GM12878 (cell line): ENCODE data around the gene VANGL1. TPM values are rescaled to one million over a fixed set of nuclear protein-coding genes. Genes with fewer than 3 reads are reported as not detected.
A peak's percentile ranks its signal among the peaks of the same experiment; 100 is the strongest.

Experiments
- ATAC-seq: fragments of 200-7000 bp; cut with Tn5 transposase; 3 replicates; pipeline ENCODE4 v1.9.1; 2020; ENCODE audit warnings: mild to moderate bottlenecking, moderate library complexity
- BruUV-seq: library from RNA; stranded (reverse); fragments of 400-500 nt; replicated peaks from 2 replicates; lab custom pipeline; 2021; lab: Mats Ljungman, UMichigan
- CTCF ChIA-PET: fragments of 300-600 bp; sonication (Branson Sonifier 250); formaldehyde crosslinking; extraction: SDS; loops from one replicate; lab custom pipeline; 2021; ENCODE audit warnings: inconsistent platforms; lab: Yijun Ruan, JAX
- POLR2A ChIA-PET: fragments of 350-600 bp; formaldehyde crosslinking; extraction: SDS; loops from one replicate; lab custom pipeline; 2021; ENCODE audit warnings: inconsistent platforms; lab: Charles Lee
- RAD21 ChIA-PET: fragments of 300-600 bp; sonication (Branson Sonifier 250); formaldehyde crosslinking; loops from one replicate; lab custom pipeline; 2023; ENCODE audit warnings: antibody characterized with exemption; ENCODE audit not compliant: unreplicated experiment; lab: Charles Lee
- SMC1A ChIA-PET: fragments of 300-600 bp; sonication (Branson Sonifier 250); formaldehyde crosslinking; loops from one replicate; lab custom pipeline; 2023; ENCODE audit not compliant: unreplicated experiment, uncharacterized antibody; lab: Charles Lee
- DNase-seq: peaks from one replicate; pipeline ENCODE4 v3.0.0-alpha.2; 2011; ENCODE audit warnings: low read depth, low spot score
- FAIRE-seq: peaks from 3 replicates; lab custom pipeline; 2011; peaks lifted over from hg19 to GRCh38; lab: Jason Lieb, UNC
- H2AFZ ChIP-seq: 2 replicates; pipeline ENCODE4 v1.6.0; 2011; ENCODE audit warnings: low read depth, low read length, control low read depth; ENCODE audit not compliant: control insufficient read depth
- H3K27ac ChIP-seq: 2 replicates; pipeline ENCODE4 v1.5.1; 2011; ENCODE audit warnings: control low read depth; ENCODE audit not compliant: control insufficient read depth, insufficient read depth
- H3K27me3 ChIP-seq, 2 experiments: replicated peaks in 1 of 2; 2 replicates each; pipeline versions ENCODE4 v1.6.0 to v1.6.1; 2011; ENCODE audit warnings: low read length in 1 of 2; ENCODE audit not compliant: control insufficient read depth in 2 of 2, insufficient read depth in 2 of 2
- H3K36me3 ChIP-seq, 2 experiments: 2 replicates each; pipeline ENCODE4 v1.5.1; 2011; ENCODE audit warnings: low read length in 1 of 2; ENCODE audit not compliant: control insufficient read depth in 2 of 2, insufficient read depth in 2 of 2
- H3K4me1 ChIP-seq: 2 replicates; pipeline ENCODE4 v1.6.1; 2011; ENCODE audit warnings: mild to moderate bottlenecking, low read length, moderate library complexity, mixed read lengths; ENCODE audit not compliant: control insufficient read depth, insufficient read depth
- H3K4me2 ChIP-seq: 2 replicates; pipeline ENCODE4 v1.6.0; 2011; ENCODE audit warnings: control low read depth; ENCODE audit not compliant: control insufficient read depth, insufficient read depth
- H3K4me3 ChIP-seq: fragments of 200-600 bp; sonication (generic); 2 replicates; pipeline ENCODE4 v1.5.1; 2016
- H3K79me2 ChIP-seq: 2 replicates; pipeline ENCODE4 v1.6.0; 2011; ENCODE audit warnings: low read length; ENCODE audit not compliant: control insufficient read depth, insufficient read depth
- H3K9ac ChIP-seq: 2 replicates; pipeline ENCODE4 v1.8.0; 2011; ENCODE audit warnings: low read length, control low read depth, mixed read lengths; ENCODE audit not compliant: control insufficient read depth, insufficient read depth
- H3K9me3 ChIP-seq: replicated peaks from 3 replicates; pipeline ENCODE4 v1.5.1; 2011; ENCODE audit warnings: mild to moderate bottlenecking, low read length; ENCODE audit not compliant: control insufficient read depth, insufficient read depth
- H4K20me1 ChIP-seq: 2 replicates; pipeline ENCODE4 v1.6.0; 2011; ENCODE audit not compliant: control insufficient read depth, insufficient read depth
- ATF2 ChIP-seq: IDR thresholded peaks from 2 replicates; pipeline ENCODE4 v1.6.1; 2012; ENCODE audit warnings: low read length, inconsistent platforms
- DPF2 ChIP-seq: fragments of 450-650 bp; IDR thresholded peaks from 2 replicates; pipeline ENCODE4 v1.6.1; 2017; ENCODE audit warnings: mild to moderate bottlenecking
- EED ChIP-seq: sonication (generic); IDR thresholded peaks from 2 replicates; pipeline ENCODE4 v1.6.1; 2016; ENCODE audit warnings: antibody characterized with exemption, low read depth
- IKZF1 ChIP-seq: fragments of 450-650 bp; conservative IDR thresholded peaks from 2 replicates; pipeline ENCODE4 v1.6.1; 2017; ENCODE audit warnings: antibody characterized with exemption, mild to moderate bottlenecking
- JUNB ChIP-seq: IDR thresholded peaks from 2 replicates; pipeline ENCODE4 v1.6.1; 2016; ENCODE audit warnings: antibody characterized with exemption, mild to moderate bottlenecking
- KDM1A ChIP-seq: fragments of 200-600 bp; sonication (generic); IDR thresholded peaks from 2 replicates; pipeline ENCODE4 v1.6.1; 2016; ENCODE audit warnings: borderline replicate concordance
- MEF2A ChIP-seq: IDR thresholded peaks from 2 replicates; pipeline ENCODE4 v1.6.1; 2011; ENCODE audit warnings: low read depth, mild to moderate bottlenecking, low read length, moderate library complexity; ENCODE audit not compliant: insufficient read depth
- MYB ChIP-seq: fragments of 150-350 bp; IDR thresholded peaks from 2 replicates; pipeline ENCODE4 v1.6.1; 2014; ENCODE audit warnings: mild to moderate bottlenecking, low read depth, low read length, borderline replicate concordance
- MYC ChIP-seq: IDR thresholded peaks from 2 replicates; pipeline ENCODE4 v1.6.1; 2011; ENCODE audit warnings: mild to moderate bottlenecking, low read length, moderate library complexity, inconsistent platforms; ENCODE audit not compliant: insufficient read depth, insufficient replicate concordance, insufficient read length, severe bottlenecking
- NFXL1 ChIP-seq: fragments of 450-650 bp; IDR thresholded peaks from 2 replicates; pipeline ENCODE4 v1.6.1; 2017; ENCODE audit warnings: antibody characterized with exemption, mild to moderate bottlenecking, borderline replicate concordance
- SMC3 ChIP-seq: IDR thresholded peaks from 2 replicates; pipeline ENCODE4 v1.6.1; 2011; ENCODE audit warnings: low read length, improper control_type of control experiment, borderline replicate concordance
- TAF1 ChIP-seq: IDR thresholded peaks from 2 replicates; pipeline ENCODE4 v1.6.1; 2011; ENCODE audit warnings: mild to moderate bottlenecking, low read depth, low read length, borderline replicate concordance
- ZNF592 ChIP-seq: fragments of 450-650 bp; IDR thresholded peaks from 2 replicates; pipeline ENCODE4 v1.6.1; 2017; ENCODE audit warnings: mild to moderate bottlenecking, moderate library complexity
- ZNF687 ChIP-seq: fragments of 450-650 bp; IDR thresholded peaks from 2 replicates; pipeline ENCODE4 v1.6.1; 2017; ENCODE audit warnings: mild to moderate bottlenecking, moderate library complexity
- WGBS: methylation state at CpG from one replicate; pipeline ENCODE4 v1.1.6; 2016; ENCODE audit warnings: low lambda C conversion rate; ENCODE audit not compliant: insufficient replicate concordance, insufficient coverage; ENCODE audit errors: missing lambda C conversion rate; 5-methylcytosine and 5-hydroxymethylcytosine counted together
- in situ Hi-C: fragments of 300-500 bp; cut with MboI; formaldehyde crosslinking; loops from 9 replicates; pipeline ENCODE4 v1.14.3; 2018; ENCODE audit warnings: mixed read lengths
- intact Hi-C: fragments of 100-400 bp; cut with micrococcal nuclease; formaldehyde crosslinking; loops from one replicate; pipeline ENCODE4 v1.14.2; 2022; ENCODE audit not compliant: unreplicated experiment
- polyA plus RNA-seq, 11 experiments: library from polyadenylated mRNA; depleted of rRNA in 4 of 11; unstranded in 6 of 11; stranded (reverse) in 5 of 11; fragments of >200 nt; fragmentation: Nextera tagmentation in 4 of 11; fragmentation: Illumina TruSeq in 1 of 11; extraction: Ambion mirVana in 4 of 11; extraction: Trizol in 1 of 11; gene quantifications; 1 replicate in 1 of 11; 2 replicates in 10 of 11; pipeline versions ENCODE4 v1.2.1 to v1.2.3, GENCODE V29; 2011 to 2016; ENCODE audit warnings: inconsistent platforms in 2 of 11, missing spikeins in 2 of 11, low read depth in 1 of 11
- total RNA-seq, 4 experiments: library from RNA; depleted of rRNA in 3 of 4; stranded (reverse); fragments of >200 nt in 3 of 4; fragmentation: Illumina TruSeq in 1 of 4; extraction: Trizol in 1 of 4; gene quantifications; 2 replicates each; pipeline versions ENCODE4 v1.2.1 to v1.2.3, GENCODE V29; 2013 to 2021

VANGL1 gene
- total and polyA plus RNA-seq, 10 of the 15 experiments (the other 5 are each of a cell fraction or from before 2014, with no cell fraction given): 0.71 to 12.9 (median 6.3) TPM

- peak; percentile 96 for FAIRE-seq
- ATAC-seq: peak; percentile 100
- 6% methylated on average over 4 of the region's 4 CpGs for WGBS
- TF ChIP-seq SMC3 (no peak), MYB (no peak), IKZF1 (0 out of 2 replicates have a peak, but pooled peaks have one; percentile 23), NFXL1 (no peak), KDM1A (no peak), MEF2A (no peak), MYC (no peak), ZNF687 (no peak), DPF2 (0 out of 2 replicates have a peak, but pooled peaks have one; percentile 22), ATF2 (no peak), TAF1 (no peak), EED (peak; percentile 51), JUNB (peak; percentile 30; the same call in 1 of the 2 replicates), ZNF592 (no peak)
Measured at GRCh38 chr1:115729756-115730155, 88.0 kb downstream of the VANGL1 start.

More at GRCh38 chr1:115729756-115730155, 88.0 kb downstream of the VANGL1 start:
- no peaks in the 10 kb centered on the region for H4K20me1 ChIP-seq
- H3K36me3 ChIP-seq: no peaks in the 10 kb centered on the region
- H3K4me2 ChIP-seq: peak overlapping the region; percentile 31
- ChIA-PET POLR2A (no interaction called here), CTCF (no interaction called here), RAD21 (interaction anchor here (1.0 kb wide), 1 partner anchor 252 kb away, joined by 3 read pairs; no protein-coding TSS in a partner anchor), SMC1A (interaction anchor here (0.9 kb wide), 1 partner anchor 42 kb away, joined by 3 read pairs; no protein-coding TSS in a partner anchor)
- H3K9me3 ChIP-seq: no peaks in the 10 kb centered on the region
- no peak overlapping the region for H3K4me3 ChIP-seq
- peak overlapping the region; percentile 2; the same call in 1 of the 2 replicates for H2AFZ ChIP-seq
- DNase-seq: peak; percentile 77
- intact Hi-C loops: no loop called here
- peak overlapping the region; percentile 13; the same call in 1 of the 2 replicates for H3K27ac ChIP-seq
- no TSS peak for BruUV-seq
- H3K79me2 ChIP-seq: no peaks in the 10 kb centered on the region
- in situ Hi-C loops: no loop called here
- H3K27me3 ChIP-seq: no peaks in the 10 kb centered on the region
- peaks cover 13% of the 10 kb centered on the region for H3K4me1 ChIP-seq
- H3K9ac ChIP-seq: no peak overlapping the region
